DMS153 treated with DMSO at 0.1 percent for 48 hours (cell line): Measurements from ENCODE around the gene IL13.
"Not testable (repeated sequence)": the region's sequence is repeated elsewhere in the genome, so short reads cannot be mapped to it uniquely, and the experiment has no call there.

Source experiments
- DNase-seq: peaks from one replicate; lab custom pipeline; 2025; ENCODE audit not compliant: unreplicated experiment; lab: John Stamatoyannopoulos, UW

IL13 gene

GRCh38 chr5:132688536-132689339 is 30.8 kb downstream of the IL13 start:
- no peak for DNase-seq

GRCh38 chr5:132689513-132689912 is 31.5 kb downstream of the IL13 start:
- no peak for DNase-seq

GRCh38 chr5:132690156-132690555 is 32.2 kb downstream of the IL13 start:
- DNase-seq: no peak

DNA sequence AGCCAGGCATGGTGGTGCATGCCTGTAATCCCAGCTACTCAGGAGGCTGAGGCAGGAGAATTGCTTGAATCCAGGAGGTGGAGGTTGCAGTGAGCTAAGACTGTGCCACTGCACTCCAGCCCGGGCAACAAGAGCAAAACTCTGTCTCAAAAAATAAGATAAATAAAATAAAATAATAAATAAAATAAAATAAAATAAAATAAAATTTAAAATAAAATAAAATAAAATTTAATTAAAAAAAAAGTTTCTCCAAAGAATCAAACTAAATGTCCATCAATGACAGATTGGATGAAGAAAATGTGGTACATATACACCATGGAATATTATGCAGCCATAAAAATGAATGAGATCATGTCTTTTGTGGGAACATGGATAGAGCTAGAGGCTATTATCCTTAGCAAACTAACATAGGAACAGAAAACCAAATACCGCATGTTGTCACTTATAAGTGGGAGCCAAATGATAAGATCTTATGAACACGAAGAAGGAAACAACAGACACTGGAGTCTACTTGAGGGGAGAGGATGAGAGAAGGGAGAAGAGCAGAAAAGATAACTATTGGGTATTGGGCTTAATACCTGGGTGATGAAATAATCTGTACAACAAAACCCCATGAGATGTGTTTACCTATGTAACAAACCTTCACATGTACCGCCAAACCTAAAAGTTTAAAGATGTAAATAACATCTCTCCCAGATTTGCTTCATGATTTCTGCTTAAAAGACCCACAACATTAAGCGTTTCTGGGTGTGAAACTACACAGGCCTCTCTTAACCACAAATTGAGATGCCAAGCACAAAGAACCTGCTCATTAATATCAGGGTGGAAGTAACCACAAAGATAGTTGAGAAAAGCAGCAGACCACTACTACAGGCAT is 34.0 kb downstream of the IL13 start:
- not testable (repeated sequence) for DNase-seq

GRCh38 chr5:132692632-132692967 is 34.6 kb downstream of the IL13 start:
- DNase-seq: no peak

DNA sequence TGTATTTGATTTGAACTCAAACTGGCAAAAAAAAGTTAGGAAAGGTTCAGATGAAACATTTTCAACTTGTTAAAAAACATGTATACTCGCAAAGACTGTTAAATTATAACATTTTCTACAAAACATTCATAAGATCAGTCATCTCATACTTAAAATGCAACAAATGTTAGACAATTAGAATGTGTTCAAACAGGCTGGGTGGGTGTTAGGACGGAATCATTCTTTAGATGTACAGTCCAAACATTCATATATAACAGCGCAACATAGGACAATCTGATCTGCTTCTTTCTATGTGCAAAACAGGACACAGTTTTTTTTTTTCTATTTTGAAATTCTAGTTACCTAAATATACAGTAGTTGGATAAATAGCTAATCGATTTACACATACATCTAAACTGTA is 38.0 kb downstream of the IL13 start:
- no peak for DNase-seq

DNA sequence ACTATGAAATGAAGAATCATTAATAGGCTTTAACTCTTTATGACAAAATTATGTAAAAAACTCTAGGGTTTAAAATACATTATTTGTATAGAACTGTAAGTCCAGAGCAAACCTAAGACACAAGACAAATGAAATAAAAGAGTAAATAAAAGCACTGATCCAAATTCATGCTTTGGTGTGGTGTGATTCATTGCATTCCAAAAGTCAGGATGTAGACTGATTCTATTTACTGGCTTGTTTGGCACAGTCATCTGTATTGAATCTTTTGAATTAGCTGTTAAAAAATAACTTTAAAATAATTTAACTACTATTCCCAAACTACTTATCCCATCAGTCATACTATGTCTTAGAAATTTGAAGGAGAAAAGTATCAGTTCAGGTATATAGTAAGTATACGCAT is 46.9 kb downstream of the IL13 start:
- no peak for DNase-seq

DNA sequence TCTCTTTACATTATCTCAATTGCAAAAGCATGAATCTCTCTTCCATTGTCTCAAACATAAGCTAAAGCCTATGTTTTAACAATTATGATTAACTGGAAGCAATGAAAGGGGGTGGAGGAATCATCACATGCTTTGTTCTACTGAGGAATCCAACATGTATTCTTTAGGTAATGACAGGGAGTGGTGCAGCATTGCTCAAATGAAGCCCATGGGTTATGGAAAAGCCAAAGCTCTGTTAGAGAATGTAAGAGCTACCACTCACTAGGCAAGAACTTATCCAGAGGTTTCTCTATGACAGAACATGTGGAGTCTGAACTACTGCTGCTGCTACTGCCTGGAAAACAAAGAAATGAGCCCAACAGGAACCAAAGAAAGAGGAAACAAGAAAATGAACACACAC is 50.7 kb downstream of the IL13 start:
- DNase-seq: no peak
